NCI-H748 (cell line): Measurements from ENCODE around the gene HOXA2.

Experiments
- DNase-seq: peaks from one replicate; lab custom pipeline; 2025; ENCODE audit not compliant: unreplicated experiment; lab: John Stamatoyannopoulos, UW

Gene HOXA2

DNA sequence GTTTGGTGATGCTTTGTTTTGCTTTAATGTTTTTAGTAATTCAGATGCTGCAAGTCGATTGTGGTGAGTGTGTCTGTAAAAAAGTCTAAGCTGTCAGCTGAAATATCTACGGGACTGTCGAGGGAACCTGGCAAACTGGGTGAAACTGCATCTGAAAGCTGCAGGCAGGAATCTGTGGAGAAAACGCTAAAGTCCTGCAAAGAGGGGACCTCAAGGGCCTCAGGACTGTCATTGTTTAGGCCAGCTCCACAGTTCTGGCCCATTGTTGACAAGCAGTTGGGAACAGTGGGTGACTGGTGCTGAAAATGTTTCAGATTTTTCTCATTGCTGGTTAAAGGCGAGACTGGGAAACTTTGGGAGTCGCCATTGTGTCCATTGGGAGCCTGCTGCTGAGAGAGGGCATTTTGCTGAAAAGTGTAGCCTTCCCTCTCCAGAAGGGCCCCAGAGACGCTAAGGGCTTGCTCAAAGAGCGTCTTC, 1.8 kb downstream of the HOXA2 start:
- DNase-seq = no peak

DNA sequence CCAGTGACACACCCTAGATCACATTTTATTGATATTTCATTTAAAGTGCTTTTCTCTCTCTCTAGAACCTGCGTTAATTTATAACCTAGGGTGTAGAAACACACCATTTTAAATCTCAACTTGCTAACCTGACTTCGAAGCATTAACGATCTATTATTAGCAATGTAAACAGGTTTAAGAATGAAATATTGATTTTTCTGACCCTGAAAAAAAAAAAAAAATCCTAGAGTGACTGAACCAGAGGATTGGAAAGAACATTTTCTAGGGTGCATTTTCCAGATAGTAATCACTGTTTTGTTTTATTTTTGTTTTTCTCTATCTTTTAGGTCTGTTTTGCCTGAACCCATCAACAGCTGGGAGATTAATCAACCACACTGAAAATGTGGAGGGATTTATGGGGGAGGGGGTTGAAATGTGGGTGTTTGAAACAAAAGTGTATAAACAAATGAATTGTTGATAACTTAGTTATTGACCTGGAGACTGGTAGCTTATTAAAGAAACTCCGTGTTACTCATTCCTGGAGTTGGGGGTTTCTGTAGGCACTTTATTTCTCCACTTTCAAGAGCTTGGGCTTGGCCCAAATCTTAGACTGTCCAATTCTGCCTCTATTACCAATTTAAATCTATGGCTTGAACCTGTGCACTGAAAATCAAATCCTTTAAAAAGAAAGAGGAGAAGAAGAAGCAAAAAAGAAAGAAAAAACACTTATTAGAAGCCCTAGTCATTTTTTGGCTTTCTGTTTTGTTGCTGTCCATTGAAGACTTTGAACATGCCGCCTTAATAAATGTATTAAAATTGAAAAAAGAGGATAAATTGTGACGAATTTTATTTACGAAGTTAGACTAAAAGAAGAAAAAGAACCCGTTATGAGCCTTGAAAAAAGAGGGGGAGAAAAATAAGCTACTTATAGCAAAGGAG, 2.8 kb downstream of the HOXA2 start:
- DNase-seq = no peak

DNA sequence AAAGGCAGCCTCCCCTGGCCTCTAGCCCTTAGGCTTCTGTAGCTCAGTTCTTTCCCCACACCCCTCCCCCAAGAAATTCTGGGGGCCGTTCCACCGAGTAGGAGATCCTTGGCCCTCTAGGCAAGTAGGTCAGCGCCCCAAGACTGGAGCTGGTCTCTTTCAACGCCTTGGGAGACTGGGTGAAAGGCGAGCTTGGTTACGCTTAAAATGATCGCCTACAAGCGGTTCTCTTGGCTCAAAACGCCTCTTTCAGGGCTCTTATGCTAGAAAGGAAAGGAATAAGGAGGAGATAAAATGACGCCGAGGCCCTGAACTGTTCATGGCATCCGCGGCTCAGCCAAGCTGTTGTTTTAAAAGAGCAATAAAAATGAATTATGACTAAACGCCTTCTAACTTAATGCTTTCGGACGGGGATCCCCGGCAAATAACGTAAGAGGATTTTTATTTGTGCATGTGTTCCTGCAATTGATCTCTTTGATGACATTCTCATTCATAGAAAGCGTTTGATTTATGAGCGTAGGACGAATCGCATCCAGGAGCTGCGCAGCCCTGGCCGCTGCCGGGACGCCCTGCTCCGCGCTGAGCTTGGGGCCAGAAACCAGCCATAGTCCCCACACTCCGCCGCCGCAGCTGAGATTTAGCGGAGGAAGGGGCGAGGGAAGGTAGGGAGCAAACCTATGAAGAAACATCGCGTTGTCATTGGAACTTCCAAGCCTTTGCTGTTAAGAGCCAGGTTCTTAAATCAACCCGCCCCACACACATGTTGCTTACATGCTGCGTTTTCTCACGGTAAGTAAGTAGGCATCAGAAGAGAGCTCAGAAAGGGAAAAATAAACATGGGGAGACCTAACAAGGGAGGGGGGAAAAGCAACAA, 3.7 kb downstream of the HOXA2 start:
- DNase-seq = peak; percentile 40

DNA sequence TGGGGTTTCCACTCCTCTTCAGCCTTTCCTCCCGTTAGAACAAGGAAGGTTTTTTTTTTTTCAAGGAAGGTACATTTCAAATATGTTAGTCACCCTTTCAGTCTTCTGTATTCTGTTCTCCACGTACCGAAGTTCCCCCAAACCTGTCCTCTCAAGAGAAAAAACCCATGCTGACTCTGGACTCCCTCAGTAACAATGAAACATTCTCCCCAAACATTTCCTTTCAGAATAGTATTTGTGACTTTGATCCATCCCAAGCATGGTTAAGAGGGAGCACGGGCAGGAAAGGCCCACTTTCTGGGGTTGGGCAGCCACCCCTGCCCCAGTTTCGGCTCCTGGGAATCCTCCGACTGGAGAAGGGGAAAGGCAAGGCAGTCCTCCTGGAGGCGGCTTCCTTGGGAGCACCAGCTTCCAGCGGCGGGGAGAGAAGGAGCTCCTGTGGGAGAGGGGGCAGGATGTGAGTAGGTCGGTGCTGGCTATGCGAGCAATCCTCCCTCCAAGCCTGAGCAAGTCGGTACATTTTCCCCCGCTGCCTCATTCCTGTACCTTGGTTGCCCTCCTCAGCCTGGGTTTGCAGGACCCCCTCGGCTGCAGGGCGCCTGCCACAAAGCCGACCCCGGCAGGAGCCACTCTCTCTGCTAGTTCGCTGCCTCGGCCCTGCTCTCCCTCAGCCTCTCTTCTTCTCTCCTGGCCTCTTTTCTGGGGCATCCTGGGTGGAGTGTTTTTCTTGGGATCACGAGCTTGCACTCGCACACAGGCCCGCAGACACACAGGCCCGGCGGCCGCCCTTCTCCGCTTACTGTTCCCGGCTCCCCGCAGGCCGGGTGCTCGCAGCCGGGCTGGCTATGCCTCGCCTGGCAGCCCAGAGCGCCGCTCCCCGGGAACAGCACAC, 4.6 kb downstream of the HOXA2 start:
- no peak for DNase-seq

DNA sequence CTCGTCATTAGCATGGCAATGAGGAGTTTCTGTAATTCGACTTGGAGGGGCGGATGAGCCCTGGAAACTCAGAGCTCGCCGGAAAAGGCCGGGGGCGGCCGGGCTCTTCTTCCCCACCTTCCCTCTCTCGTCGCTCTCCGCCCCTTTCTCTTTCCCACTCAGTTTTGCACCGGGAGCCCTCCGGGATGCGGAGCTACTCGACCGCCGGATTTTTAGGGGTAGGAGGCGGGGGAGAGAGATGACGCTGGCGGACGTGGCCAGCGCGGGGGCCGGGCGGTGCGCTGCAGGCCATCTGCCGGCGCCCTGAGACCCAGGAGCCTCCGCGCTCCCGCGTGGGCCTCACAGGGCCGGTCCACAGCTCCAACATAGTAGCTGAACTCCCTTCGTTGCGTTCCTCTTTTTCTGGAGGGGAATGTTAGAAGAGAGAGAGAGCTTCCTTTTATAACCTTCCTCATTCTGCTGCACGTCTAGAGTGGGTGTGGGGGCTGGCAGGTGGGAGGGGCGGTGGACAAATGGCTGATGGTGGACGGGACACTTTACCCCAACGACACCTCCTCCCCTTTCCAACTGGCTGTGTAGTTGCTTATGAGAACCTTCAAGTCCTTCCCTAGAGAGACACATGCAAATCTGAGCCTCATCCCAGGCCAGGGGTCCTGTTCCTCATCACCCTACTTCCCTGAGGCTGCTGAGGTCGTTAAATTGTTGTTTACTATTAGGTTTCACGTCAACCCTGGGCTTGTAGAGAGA, 5.5 kb downstream of the HOXA2 start:
- peak; percentile 62 for DNase-seq

DNA sequence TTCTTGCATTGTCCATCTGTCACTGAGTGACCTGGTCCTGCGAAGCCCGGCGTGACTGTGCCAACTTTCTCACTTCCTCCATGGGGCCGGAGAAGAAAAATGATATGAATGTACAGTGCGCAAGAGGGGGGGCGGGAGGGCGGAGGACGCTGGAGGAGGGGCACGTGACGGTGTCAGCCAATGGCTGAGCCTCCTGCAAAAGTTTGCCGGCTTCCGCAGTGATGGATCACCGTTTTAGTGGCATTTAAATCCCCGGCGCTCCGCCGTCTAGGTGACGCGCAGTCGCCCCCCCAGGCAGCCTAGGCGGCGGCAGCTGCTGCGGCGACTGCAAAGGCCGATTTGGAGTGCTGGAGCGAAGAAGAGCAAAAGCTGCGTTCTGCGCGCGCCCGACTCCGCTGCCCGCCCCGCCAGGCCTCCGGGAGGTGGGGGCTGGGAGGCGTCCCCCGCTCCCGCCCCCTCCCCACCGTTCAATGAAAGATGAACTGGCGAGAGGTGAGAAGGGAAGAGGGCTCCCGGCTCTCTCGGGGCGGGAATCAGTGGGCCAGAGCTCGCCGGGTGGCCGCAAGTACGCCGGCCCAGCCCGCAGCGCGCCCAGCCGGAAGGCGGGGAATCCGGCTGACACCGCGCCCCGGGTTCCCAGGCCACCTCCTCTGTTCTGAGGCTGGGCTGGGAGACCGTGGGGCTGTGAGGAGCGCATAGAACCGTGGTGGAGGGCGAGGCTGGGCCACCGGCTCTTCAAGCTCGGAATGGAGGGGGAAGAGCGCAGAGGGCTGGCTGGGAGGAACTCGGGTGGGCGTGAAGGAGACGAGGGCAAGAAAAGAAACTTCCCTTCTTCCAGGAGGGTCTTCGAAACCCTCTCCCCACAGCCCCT, 6.4 kb downstream of the HOXA2 start, which contains the start of gene HOXA1:
HOXA1 (minus strand) TSS at position 104 of the 871 bp plus-strand sequence; CDS start at position 16, 88 bp downstream.
- peak; percentile 95 for DNase-seq

DNA sequence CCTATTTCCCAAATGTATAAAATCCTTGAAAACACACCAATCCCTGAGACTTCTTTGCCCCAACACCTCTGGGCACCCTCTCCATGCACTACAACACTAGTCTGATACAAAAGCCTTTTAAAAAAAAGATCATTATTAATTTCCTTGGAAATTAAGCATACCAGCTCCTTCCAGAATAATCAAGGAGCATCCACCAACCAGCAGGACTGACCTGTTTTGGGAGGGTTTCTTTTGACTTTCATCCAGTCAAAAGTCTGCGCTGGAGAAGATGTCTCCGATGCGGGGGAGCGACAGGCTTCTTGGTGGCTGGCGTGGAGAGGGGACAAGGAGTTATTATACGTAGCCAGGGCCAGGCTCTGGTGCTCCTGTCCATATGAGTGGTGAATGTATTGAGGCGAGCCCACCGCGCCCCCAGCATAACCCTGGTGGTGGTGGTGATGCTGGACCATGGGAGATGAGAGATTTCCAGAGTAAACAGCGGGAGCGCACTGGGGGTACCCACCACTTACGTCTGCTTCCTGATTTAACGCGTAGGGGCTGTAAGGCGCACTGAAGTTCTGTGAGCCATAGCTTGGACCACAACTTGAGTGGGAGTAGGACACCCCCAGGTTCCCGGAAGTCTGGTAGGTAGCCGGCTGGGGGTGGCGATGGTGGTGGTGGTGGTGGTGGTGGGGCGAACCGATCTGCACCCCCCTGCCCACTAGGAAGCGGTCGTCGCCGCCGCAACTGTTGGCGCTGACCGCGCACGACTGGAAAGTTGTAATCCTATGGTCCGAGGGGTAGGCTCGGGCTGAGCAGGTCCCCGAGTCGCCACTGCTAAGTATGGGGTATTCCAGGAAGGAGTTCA, 7.2 kb downstream of the HOXA2 start:
- DNase-seq = no peak

DNA sequence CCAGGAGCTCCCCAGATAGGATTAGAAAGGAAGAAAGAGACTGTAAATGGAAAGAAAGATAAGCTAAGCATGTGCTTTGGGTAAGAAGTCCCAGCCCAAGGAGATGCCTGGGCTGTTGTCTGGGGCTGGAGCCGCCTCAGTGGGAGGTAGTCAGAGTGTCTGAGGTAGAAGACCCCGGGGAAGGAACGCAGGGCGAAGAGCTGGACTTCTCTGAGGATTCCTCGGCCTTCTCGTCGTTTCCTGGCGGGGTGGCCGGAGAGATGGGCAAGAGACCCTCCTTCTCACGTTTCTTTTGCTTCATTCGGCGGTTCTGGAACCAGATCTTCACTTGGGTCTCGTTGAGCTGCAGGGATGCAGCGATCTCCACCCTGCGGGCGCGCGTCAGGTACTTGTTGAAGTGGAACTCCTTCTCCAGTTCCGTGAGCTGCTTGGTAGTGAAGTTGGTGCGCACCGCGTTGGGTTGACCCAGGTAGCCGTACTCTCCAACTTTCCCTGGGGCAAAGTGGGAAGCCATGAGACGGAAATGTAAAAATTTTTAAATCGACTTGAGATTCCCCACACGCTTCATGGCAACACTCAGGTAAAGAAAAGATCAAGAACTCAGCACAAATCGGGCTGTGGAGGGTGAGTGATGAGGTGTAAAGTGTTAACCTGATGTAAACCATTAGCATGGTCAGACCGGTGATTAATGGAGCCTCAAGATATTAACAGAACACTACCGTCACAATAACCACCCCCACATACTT, 8.0 kb downstream of the HOXA2 start:
- no peak for DNase-seq

DNA sequence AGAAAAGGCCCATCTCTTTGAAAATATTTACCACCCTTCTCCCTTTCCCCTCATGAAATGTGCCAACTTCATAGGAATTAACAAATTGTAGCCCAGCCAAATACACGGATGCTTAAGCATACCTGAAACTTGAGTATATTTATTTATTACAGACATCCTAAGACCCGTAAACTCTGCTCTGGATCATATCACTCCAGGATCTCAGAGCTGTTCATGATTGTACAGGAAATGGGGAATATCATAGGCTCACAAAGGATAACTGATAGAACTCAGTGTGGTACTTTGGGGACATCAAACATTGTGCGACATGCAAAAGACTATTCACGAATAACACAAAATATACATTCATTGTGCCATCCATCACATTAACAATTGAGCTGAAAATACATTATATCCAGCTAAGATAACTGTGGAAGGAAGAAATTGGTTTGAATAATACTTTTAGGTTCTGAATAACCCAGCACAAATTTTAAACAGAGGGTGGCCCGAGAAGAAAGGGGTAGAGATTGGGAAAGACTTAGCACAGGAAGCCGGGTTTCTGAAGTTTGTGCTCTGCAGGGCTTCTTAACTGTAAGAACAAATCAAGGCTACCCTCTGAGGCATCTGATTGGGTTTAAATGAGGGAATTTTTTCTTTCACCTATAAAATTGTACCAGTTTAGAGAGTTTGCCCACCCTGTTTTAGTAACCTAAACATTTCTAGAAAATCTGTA, 9.1 kb downstream of the HOXA2 start:
- DNase-seq = no peak

DNA sequence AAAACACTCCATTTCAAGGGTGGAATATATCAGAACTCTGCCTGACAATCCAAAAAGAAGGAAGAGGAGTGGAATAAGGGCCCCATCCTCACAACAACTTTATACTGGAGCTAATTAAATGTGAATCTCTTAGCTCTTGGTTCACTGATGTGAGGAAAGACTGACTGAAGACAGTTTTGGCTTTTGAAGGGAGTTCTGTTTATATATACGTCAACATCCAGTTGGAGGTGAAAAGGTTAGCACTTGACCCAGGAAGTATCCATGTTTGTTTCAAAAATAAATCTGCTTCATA, 9.7 kb downstream of the HOXA2 start:
- no peak for DNase-seq

DNA sequence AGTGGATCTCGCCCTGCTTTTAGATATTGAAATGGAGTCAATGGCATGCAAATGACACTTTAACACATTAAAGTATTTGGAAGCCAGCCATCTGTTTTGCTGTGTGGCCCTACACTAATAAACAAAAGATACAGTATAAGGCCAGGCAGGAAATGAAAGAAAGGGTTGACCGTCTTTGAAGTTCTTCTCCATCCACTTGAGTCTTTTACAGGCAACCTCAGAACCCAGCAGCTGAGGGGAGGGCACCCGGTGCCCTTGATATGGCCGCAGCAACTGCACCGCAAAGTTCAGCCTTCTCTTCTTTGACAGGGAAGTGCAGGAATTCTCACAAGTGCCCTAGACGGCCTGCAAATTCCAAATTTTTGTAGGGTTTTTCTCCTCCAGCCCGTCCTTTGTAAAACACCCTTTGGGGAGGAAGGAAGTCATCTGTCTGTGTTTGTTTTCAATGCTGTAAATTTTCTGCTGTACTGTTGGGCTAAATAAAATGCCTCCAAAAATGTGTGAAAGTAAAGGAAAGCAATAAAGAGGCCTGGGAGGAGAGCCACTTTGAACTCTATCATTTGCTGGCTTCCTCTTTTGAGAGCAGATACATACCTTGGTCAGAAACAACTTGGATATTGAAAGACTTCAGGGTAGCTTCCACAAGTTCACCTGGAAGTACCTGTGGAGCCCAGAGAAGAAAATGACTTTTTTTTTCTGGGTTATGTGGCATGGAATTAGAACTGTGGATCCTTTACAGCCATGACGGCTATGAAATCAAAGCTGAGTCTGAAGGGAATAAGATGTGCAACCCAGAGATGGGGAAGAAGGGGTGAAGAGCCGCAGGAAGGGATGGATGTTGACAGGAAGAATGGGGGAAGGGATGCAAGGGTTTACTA, 10.3 kb downstream of the HOXA2 start:
- DNase-seq = no peak

DNA sequence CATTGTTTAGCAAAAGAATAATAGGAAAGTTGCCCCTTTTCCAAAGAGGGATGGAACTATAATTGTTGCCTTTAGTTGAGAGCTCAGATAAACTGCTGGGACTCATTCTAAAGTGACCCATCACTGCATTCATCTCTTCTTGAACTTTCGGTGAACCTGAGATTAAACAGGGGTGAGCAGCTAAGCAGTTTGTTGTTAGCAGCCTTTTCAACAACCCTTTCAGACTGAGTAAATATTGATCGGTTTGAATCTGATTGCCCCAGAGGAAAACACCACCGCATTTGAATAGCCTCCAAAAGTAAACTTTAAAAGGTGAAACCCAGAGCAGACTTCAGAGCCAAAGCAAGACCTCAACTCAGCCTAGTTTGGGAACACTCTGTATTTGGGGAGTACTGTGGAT, 11.4 kb downstream of the HOXA2 start:
- peak; percentile 80 for DNase-seq

DNA sequence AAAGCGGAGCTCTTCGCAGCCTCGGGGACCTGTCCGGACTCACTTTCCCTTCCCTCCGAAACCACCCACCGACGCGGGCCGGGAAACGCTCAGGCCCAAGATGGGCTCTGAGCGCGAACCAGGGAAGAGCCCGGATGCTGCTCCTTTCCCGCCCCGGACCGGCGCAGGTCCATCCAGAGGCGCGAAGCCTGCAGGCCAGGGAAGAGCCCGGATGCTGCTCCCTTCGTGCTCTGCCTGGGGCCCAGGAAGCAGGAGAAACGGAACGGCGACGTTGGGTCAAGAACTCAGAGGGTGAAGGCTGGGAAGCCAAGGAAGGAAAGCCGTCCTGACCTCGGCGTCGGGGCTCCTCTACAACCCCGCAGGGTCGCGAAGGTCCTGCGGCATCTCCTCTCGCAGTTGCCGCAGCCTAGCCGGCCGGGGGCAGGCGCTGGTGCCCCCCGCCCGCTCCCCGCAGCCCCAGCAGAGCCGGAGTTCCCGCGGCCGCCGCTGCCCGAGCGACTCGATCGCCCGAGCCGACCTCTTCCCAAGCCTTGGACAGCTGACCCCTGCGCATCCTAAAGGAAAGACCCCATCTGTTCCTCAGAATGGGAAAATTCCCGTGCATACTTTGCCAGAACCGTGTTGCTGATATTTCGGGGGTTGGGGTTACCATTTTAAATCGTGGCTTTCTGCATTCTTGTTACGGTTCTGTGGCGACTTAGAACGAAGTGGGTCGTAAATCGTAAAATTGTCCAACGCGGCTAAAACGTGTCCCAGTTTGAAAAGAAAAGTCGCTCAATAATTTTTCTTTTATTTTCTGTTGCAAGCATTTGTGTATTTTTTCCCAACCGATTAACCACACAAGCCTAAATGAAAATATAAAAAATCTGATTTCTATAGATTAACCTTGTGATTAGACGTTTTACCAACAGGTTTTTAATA, 14.2 kb downstream of the HOXA2 start:
- DNase-seq = no peak

DNA sequence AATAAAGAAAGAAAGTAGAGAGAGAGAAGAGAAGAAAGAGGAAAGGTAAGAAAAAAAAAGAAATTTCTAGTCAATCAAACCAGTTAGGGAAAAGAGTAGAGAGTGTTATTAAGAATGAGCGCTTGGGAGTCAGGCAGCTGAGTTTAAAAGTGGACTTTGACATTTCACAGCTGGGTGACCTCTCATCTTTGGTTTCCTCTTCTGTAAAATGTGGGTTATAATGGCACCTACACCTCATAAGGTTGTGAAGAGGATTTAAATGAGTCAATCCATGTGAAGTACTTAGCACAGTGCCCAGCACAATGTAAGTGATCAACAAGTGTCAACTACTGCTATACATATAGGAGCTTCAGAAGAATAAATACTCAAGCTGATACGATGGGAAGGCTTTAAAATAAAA, 18.8 kb downstream of the HOXA2 start:
- DNase-seq = no peak

DNA sequence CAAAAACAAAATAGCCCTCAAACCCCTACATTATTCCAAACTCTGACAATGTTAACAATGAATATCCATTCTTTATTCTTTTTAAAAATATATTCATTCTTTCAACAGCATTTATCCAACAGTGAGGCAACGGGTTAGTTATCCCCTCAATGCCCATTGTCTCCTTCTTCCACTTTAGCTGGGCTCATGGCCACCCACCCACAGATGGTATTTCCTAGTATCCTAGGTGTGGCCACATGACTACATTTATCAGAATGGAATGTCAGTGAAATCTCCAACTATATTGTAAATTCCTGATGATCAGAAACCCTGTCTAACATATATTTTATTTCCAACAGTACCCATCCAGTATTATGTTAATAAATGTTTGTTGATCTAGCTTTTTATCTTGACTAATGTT, 20.3 kb downstream of the HOXA2 start:
- DNase-seq = no peak
